ENCODE data around the gene MINDY4. TPM values are rescaled to one million over a fixed set of nuclear protein-coding genes. Genes with fewer than 3 reads are reported as not detected.

MINDY4 gene
- total and polyA plus RNA-seq, 2 of the 13 experiments (the other 11 are each of a cell fraction or from before 2014, with no cell fraction given) = not detected

DNA sequence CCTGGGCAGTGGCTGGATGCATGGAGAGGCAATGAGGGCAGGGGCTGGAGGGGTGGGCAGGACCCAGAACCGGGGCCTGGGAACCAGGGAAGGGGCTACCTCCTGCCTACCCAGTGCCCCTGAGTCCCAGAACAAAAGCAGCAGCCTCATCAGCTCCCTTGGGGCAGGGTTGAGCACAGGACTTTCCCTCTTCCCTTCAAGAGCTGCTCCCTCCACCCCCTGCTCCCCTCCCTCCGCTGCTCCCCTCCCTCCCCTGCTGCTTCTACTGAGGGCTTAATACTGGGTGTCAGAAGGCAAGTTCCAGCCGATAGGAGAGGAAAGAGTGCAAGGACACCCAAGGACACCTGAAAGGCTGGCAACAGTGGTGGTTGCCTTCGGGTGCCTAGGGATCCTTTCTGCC lies 47.4 kb upstream of the MINDY4 start:
- intact Hi-C loops (cut with micrococcal nuclease; ENCODE audit: unreplicated experiment) (no loop called here), in situ Hi-C loops (cut with HindIII; ENCODE audit: extremely low pct_ligation_motif_present, low pct_unique_long_range_greater_than_20kb) (no loop called here)
- Histone ChIP-seq H3K4me1 (ENCODE audit: insufficient read depth, low read length) (no peaks in the 10 kb centered on the region), H3K79me2 (ENCODE audit: insufficient read depth, low read length) (no peaks in the 10 kb centered on the region), H3K4me3 (replicated peaks in 1 of 3; ENCODE audit: insufficient read depth in 1 of 3, low read depth in 2 of 3, low read length in 3 of 3) (no peak overlapping the region), H3K9me3 (ENCODE audit: low read length) (0 out of 2 replicates have a peak, but pooled peaks cover 10% of the 10 kb centered on the region), H3K4me2 (ENCODE audit: low read depth, low read length) (no peak overlapping the region), H3K36me3 (replicated peaks in 1 of 2; ENCODE audit: control insufficient read depth in 1 of 2, insufficient read depth in 2 of 2, low read length in 2 of 2) (no peaks in the 10 kb centered on the region), H4K20me1 (ENCODE audit: insufficient read depth, low read length) (no peaks in the 10 kb centered on the region), H3K27me3 (ENCODE audit: control insufficient read depth in 1 of 2, insufficient read depth in 2 of 2, low read length in 2 of 2) (peaks cover 4 to 8% of the 10 kb centered on the region in 2 experiments; a peak in 2 of 5 replicates), H3K9ac (ENCODE audit: insufficient read depth, low read depth, low read length) (no peak overlapping the region), H2AFZ (ENCODE audit: low read length) (no peak overlapping the region), H3K27ac (ENCODE audit: extremely low read length, insufficient read depth, low read length) (no peak overlapping the region)
- ChIA-PET CTCF (ENCODE audit: low intra/inter-chr PET ratio, low total read pairs) (no interaction called here), POLR2A (no interaction called here)
- FAIRE-seq (no peak), DNase-seq (ENCODE audit: low spot score) (no peak), ATAC-seq (no peak)
- BruUV-seq (replicated peaks) = no TSS peak
- TF ChIP-seq, protein P1, sequence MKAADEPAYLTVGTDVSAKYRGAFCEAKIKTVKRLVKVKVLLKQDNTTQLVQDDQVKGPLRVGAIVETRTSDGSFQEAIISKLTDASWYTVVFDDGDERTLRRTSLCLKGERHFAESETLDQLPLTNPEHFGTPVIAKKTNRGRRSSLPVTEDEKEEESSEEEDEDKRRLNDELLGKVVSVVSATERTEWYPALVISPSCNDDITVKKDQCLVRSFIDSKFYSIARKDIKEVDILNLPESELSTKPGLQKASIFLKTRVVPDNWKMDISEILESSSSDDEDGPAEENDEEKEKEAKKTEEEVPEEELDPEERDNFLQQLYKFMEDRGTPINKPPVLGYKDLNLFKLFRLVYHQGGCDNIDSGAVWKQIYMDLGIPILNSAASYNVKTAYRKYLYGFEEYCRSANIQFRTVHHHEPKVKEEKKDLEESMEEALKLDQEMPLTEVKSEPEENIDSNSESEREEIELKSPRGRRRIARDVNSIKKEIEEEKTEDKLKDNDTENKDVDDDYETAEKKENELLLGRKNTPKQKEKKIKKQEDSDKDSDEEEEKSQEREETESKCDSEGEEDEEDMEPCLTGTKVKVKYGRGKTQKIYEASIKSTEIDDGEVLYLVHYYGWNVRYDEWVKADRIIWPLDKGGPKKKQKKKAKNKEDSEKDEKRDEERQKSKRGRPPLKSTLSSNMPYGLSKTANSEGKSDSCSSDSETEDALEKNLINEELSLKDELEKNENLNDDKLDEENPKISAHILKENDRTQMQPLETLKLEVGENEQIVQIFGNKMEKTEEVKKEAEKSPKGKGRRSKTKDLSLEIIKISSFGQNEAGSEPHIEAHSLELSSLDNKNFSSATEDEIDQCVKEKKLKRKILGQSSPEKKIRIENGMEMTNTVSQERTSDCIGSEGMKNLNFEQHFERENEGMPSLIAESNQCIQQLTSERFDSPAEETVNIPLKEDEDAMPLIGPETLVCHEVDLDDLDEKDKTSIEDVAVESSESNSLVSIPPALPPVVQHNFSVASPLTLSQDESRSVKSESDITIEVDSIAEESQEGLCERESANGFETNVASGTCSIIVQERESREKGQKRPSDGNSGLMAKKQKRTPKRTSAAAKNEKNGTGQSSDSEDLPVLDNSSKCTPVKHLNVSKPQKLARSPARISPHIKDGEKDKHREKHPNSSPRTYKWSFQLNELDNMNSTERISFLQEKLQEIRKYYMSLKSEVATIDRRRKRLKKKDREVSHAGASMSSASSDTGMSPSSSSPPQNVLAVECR (CRISPR knock-in tag; IDR thresholded peaks at IDR 0.05; ENCODE audit: borderline replicate concordance) = no peak
- TF ChIP-seq REL (CRISPR knock-in tag; conservative IDR thresholded peaks at IDR 0.05) = no peak
- WGBS (ENCODE audit: low lambda C conversion rate) = 0% methylated on average over 3 of the region's 4 CpGs

DNA sequence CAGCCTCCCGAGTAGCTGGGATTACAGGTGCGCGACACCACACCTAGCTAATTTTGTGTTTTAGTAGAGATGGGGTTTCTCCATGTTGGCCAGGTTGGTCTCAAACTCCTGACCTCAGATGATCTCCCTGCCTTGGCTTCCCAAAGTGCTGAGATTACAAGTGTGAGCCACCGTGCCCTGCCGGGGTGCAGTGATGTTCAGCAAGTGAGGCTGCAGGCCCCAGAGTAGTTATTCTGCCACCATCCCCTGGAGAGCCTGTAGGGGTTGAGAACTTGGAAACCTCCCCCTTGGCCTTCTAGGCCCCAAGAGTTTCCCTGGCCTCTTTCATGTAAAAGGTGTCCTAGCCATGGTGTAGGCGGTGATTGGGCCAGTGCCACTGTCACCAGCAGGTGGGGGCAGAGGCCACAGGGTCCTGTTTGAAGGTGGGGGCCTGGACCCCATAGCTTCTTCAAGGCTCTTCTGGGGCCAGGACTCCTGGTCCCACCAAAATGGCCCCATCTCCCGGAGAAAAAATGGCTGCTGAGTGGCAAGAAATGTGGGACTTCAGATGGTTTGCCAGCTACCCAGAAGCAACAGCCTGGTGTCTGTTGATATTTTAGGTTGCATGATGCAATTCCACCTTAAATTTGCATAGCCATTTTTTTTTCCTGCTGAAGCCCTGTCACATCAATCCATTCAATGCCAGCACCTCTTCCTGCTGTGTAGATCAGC lies 44.8 kb upstream of the MINDY4 start:
- Histone ChIP-seq H3K4me1 (ENCODE audit: insufficient read depth, low read length) (no peaks in the 10 kb centered on the region), H3K9ac (ENCODE audit: insufficient read depth, low read depth, low read length) (no peak overlapping the region), H4K20me1 (ENCODE audit: insufficient read depth, low read length) (no peaks in the 10 kb centered on the region), H3K27me3 (ENCODE audit: control insufficient read depth in 1 of 2, insufficient read depth in 2 of 2, low read length in 2 of 2) (peaks cover 4 to 21% of the 10 kb centered on the region in 2 experiments; a peak in 3 of 5 replicates), H3K27ac (ENCODE audit: extremely low read length, insufficient read depth, low read length) (no peak overlapping the region), H3K4me2 (ENCODE audit: low read depth, low read length) (no peak overlapping the region), H3K36me3 (replicated peaks in 1 of 2; ENCODE audit: control insufficient read depth in 1 of 2, insufficient read depth in 2 of 2, low read length in 2 of 2) (no peaks in the 10 kb centered on the region), H3K4me3 (replicated peaks in 1 of 3; ENCODE audit: insufficient read depth in 1 of 3, low read depth in 2 of 3, low read length in 3 of 3) (no peak overlapping the region), H2AFZ (ENCODE audit: low read length) (no peak overlapping the region), H3K9me3 (ENCODE audit: low read length) (no peaks in the 10 kb centered on the region), H3K79me2 (ENCODE audit: insufficient read depth, low read length) (no peaks in the 10 kb centered on the region)
- POLR2A ChIA-PET = interaction anchor here (0.6 kb wide), 1 partner anchor 43 kb away, joined by 3 read pairs; no protein-coding TSS in a partner anchor
- in situ Hi-C loops (cut with HindIII; ENCODE audit: extremely low pct_ligation_motif_present, low pct_unique_long_range_greater_than_20kb) (no loop called here), intact Hi-C loops (cut with micrococcal nuclease; ENCODE audit: unreplicated experiment) (no loop called here)
- no peak for DNase-seq (ENCODE audit: low spot score)
- BruUV-seq (replicated peaks) = no TSS peak
- TF ChIP-seq HNRNPH1 (optimal IDR thresholded peaks at IDR 0.05; ENCODE audit: low read depth, low read length) = no peak
- TF ChIP-seq ATF4 (CRISPR knock-in tag; IDR thresholded peaks at IDR 0.05) = peak in 1 of 2 experiments; percentile 42; a peak in 1 of 4 replicates
- no peak for FAIRE-seq
- no peak for ATAC-seq
- 94% methylated on average over 2 of the region's 7 CpGs for WGBS (ENCODE audit: low lambda C conversion rate)
- CTCF ChIA-PET (ENCODE audit: low intra/inter-chr PET ratio, low total read pairs) = no interaction called here

Data from HepG2 (cell line).